Measurements from ENCODE around the gene MDK. TPM values are rescaled to one million over a fixed set of nuclear protein-coding genes. Genes with fewer than 3 reads are reported as not detected.

The MDK gene
- total and polyA plus RNA-seq, 2 of the 13 experiments (the other 11 are each of a cell fraction or from before 2014, with no cell fraction given): 312 to 407 TPM

DNA sequence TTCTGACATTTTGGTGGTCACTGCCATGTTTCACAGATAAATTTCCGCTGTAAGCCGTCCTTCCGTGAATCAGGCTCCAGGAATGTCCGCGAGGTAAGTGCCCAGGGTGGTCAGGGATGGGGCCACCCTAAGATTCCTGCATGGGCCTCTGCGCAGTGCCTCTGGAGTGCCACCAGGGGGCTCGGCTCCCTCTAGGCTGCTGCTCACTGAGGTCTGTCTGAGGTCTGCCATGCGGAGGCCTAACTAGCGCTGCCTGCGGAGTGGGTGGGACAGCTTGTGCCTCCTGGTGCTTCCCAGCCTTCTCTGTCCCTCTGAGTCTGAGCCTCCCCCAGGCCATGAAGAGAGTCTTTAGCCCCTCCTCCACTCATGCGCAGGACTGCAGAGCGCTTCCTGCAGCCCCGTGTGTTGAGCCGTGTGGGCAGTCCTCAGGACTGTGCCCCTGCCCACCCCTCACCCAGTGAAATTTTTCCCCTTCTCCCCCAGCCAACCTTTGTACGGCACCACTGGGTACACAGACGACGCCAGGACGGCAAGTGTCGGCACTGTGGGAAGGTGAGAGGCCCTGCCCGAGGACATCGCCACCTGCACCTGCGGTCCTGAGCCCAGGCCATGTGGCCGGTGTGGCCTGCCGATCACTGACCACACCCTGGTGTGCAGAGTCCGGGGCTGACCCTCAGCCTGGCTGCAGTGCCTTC is 11.9 kb upstream of the MDK start (continued):
- TF ChIP-seq, protein P1, sequence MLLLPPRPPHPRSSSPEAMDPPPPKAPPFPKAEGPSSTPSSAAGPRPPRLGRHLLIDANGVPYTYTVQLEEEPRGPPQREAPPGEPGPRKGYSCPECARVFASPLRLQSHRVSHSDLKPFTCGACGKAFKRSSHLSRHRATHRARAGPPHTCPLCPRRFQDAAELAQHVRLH (CRISPR knock-in tag; IDR thresholded peaks at IDR 0.05; ENCODE audit: borderline replicate concordance, low read depth): peak; percentile 39; the same call in 1 of the 2 replicates
- TF ChIP-seq, protein P2, sequence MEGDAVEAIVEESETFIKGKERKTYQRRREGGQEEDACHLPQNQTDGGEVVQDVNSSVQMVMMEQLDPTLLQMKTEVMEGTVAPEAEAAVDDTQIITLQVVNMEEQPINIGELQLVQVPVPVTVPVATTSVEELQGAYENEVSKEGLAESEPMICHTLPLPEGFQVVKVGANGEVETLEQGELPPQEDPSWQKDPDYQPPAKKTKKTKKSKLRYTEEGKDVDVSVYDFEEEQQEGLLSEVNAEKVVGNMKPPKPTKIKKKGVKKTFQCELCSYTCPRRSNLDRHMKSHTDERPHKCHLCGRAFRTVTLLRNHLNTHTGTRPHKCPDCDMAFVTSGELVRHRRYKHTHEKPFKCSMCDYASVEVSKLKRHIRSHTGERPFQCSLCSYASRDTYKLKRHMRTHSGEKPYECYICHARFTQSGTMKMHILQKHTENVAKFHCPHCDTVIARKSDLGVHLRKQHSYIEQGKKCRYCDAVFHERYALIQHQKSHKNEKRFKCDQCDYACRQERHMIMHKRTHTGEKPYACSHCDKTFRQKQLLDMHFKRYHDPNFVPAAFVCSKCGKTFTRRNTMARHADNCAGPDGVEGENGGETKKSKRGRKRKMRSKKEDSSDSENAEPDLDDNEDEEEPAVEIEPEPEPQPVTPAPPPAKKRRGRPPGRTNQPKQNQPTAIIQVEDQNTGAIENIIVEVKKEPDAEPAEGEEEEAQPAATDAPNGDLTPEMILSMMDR (CRISPR knock-in tag; IDR thresholded peaks at IDR 0.05): peak; percentile 88
- no peak for TF ChIP-seq ZNF589 (CRISPR knock-in tag; conservative IDR thresholded peaks at IDR 0.05)
- TF ChIP-seq ZNF772 (CRISPR knock-in tag; IDR thresholded peaks at IDR 0.05): peak; percentile 39; the same call in 1 of the 2 replicates
- TF ChIP-seq SPEN (CRISPR knock-in tag; IDR thresholded peaks at IDR 0.05; ENCODE audit: low read depth): 0 out of 2 replicates have a peak, but pooled peaks have one; percentile 37
- TF ChIP-seq HNRNPLL (IDR thresholded peaks at IDR 0.05; ENCODE audit: low read depth, low read length, poor library complexity, severe bottlenecking): peak; percentile 64
- peak; percentile 15; the same call in 1 of the 2 replicates for TF ChIP-seq GABPB1 (CRISPR knock-in tag; IDR thresholded peaks at IDR 0.05)
- TF ChIP-seq RAD21 (CRISPR knock-in tag; IDR thresholded peaks at IDR 0.05): peak; percentile 53
- TF ChIP-seq ZBTB20 (CRISPR knock-in tag; IDR thresholded peaks at IDR 0.05; ENCODE audit: borderline replicate concordance, low read depth): no peak
- TF ChIP-seq XRCC5 (optimal IDR thresholded peaks at IDR 0.05; ENCODE audit: low read length): peak; percentile 66
- TF ChIP-seq ZNF20 (CRISPR knock-in tag; IDR thresholded peaks at IDR 0.05): no peak
- TF ChIP-seq POLR2A (IDR thresholded peaks at IDR 0.05; ENCODE audit: insufficient read depth in 1 of 2, low read depth in 2 of 2, low read length in 2 of 2): no peak
- 0 out of 2 replicates have a peak, but pooled peaks have one; percentile 14 for TF ChIP-seq MTA1 (CRISPR knock-in tag; IDR thresholded peaks at IDR 0.05; ENCODE audit: borderline replicate concordance)
- TF ChIP-seq PAX8 (CRISPR knock-in tag; IDR thresholded peaks at IDR 0.05; ENCODE audit: borderline replicate concordance): no peak
- TF ChIP-seq, protein P3, sequence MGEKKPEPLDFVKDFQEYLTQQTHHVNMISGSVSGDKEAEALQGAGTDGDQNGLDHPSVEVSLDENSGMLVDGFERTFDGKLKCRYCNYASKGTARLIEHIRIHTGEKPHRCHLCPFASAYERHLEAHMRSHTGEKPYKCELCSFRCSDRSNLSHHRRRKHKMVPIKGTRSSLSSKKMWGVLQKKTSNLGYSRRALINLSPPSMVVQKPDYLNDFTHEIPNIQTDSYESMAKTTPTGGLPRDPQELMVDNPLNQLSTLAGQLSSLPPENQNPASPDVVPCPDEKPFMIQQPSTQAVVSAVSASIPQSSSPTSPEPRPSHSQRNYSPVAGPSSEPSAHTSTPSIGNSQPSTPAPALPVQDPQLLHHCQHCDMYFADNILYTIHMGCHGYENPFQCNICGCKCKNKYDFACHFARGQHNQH (CRISPR knock-in tag; IDR thresholded peaks at IDR 0.05): peak; percentile 20; the same call in 1 of the 2 replicates
- TF ChIP-seq, protein P4, sequence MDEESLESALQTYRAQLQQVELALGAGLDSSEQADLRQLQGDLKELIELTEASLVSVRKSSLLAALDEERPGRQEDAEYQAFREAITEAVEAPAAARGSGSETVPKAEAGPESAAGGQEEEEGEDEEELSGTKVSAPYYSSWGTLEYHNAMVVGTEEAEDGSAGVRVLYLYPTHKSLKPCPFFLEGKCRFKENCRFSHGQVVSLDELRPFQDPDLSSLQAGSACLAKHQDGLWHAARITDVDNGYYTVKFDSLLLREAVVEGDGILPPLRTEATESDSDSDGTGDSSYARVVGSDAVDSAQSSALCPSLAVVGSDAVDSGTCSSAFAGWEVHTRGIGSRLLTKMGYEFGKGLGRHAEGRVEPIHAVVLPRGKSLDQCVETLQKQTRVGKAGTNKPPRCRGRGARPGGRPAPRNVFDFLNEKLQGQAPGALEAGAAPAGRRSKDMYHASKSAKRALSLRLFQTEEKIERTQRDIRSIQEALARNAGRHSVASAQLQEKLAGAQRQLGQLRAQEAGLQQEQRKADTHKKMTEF (CRISPR knock-in tag; IDR thresholded peaks at IDR 0.05): no peak
- TF ChIP-seq KAT2B (IDR thresholded peaks at IDR 0.05; ENCODE audit: borderline replicate concordance, low read depth, low read length): no peak
- no peak for TF ChIP-seq PRPF4 (IDR thresholded peaks at IDR 0.05; ENCODE audit: low read depth, low read length, poor library complexity, severe bottlenecking)
- peak; percentile 81 for TF ChIP-seq ZBTB38 (CRISPR knock-in tag; IDR thresholded peaks at IDR 0.05)
- no peak for TF ChIP-seq NONO (IDR thresholded peaks at IDR 0.05)
- TF ChIP-seq NONO (CRISPR knock-in tag; conservative IDR thresholded peaks at IDR 0.05): no peak
- TF ChIP-seq STAG1 (CRISPR knock-in tag; IDR thresholded peaks at IDR 0.05): peak; percentile 61
- TF ChIP-seq, protein P5, sequence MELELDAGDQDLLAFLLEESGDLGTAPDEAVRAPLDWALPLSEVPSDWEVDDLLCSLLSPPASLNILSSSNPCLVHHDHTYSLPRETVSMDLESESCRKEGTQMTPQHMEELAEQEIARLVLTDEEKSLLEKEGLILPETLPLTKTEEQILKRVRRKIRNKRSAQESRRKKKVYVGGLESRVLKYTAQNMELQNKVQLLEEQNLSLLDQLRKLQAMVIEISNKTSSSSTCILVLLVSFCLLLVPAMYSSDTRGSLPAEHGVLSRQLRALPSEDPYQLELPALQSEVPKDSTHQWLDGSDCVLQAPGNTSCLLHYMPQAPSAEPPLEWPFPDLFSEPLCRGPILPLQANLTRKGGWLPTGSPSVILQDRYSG (CRISPR knock-in tag; IDR thresholded peaks at IDR 0.05): no peak
- TF ChIP-seq, protein P6, sequence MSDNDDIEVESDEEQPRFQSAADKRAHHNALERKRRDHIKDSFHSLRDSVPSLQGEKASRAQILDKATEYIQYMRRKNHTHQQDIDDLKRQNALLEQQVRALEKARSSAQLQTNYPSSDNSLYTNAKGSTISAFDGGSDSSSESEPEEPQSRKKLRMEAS (IDR thresholded peaks at IDR 0.05): 0 out of 2 replicates have a peak, but pooled peaks have one; percentile 28
- TF ChIP-seq SAP130 (CRISPR knock-in tag; IDR thresholded peaks at IDR 0.05; ENCODE audit: low read depth): peak; percentile 38; the same call in 1 of the 2 replicates

Measured in HepG2 (cell line).